HG02623 (cell line): ENCODE measurements around the gene BCAS3.

Experiments used
- ATAC-seq: cut with Tn5 transposase; IDR thresholded peaks from one replicate; pipeline ENCODE4 v1.9.1; 2021; ENCODE audit warnings: moderate library complexity; ENCODE audit not compliant: unreplicated experiment

Gene BCAS3

DNA sequence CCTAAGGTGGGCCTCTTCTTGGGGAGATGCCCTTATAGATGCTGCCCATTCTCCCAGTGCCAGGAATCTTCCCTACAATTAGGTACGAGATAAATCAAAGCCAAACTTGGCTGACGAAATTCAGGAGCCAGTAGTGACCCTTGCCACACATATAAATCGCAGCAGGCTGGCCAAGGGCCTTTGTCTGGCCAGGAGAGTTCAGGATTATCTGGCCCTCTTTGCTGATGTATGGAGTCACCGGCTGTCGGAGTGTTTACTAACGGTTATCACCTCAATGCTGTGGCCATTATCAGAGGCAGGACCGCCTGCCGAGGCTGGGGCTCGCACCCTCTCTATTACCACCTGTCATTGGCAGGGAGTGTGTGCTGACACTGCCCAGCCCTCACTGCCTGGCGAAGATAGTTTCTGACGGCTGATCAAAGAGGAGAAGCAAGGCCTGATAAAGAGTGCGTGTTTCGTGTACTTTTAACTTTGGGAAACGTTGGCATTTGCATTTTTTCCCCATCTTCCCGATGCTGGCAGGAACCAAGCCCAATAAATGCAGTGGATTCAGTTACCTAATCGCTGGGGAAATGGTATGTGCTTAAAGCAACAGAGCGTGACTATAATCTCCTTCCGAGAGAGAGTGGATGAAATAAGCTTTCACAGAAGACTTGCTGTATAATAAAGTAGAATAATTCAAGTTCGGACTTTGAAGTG, 689.2 kb downstream of the BCAS3 start:
- ATAC-seq, result no peak

DNA sequence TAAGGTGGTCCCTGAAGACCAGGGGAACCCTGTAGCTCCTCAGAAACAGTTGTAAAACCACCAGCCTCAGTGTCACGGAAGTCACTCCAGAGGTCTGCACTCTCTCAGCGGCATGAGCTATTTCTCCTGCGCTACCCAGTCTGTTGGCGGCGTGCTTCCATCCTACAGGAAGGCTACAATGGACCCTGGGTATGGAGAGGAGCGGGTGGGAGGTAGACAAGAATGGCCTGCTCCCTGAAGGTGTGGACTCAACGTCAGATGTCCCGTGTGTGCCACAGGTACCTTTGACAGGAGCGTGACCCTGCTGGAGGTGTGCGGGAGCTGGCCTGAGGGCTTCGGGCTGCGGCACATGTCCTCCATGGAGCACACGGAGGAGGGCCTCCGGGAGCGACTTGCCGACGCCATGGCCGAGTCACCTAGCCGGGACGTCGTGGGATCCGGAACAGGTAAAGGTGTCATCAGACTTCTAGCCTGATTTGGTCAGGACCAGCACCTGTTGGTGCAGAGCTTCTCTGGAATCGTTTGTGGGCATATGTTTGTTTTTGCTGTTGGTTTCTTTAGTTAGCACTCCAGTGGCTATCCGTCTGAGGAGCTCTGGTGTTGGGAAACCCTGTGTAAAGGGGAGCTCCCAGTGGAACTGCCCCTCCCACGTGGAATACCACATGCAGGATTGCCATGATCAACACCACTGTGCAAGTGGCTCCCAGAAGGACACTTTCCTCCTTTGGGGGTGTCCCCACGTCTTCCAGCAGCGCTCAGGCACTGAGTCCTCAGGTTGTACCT, 690.6 kb downstream of the BCAS3 start:
- no peak for ATAC-seq

DNA sequence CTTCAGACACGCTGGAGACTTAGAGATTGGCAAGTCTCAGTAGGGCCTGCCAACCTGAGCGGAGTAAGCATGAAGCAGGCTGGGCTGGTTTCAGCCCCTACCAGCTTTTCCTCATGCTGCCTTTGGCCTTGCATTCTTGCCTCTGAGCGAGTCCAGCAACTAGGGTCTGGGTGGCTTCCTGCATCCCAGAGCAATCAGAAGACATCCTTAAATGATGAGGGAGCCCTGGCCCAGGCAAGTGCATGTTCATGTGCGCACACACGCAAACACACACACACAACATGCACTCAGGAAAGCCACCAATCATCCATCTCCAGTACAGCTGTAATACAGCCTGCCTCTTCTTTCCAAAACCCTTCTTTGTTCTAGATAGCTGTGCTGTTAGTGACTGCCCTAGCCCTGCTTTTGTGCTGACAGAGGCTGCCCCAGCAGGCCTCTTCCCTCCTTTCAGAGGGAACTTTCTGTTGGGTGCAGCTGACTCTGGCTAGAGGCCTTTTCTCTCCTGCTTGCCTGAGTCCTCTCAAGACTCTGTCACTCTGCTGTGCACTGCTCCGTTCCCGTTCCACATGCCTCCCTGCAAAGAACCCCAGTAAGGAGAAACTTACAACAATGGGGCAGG, 691.3 kb downstream of the BCAS3 start:
- ATAC-seq, result no peak

DNA sequence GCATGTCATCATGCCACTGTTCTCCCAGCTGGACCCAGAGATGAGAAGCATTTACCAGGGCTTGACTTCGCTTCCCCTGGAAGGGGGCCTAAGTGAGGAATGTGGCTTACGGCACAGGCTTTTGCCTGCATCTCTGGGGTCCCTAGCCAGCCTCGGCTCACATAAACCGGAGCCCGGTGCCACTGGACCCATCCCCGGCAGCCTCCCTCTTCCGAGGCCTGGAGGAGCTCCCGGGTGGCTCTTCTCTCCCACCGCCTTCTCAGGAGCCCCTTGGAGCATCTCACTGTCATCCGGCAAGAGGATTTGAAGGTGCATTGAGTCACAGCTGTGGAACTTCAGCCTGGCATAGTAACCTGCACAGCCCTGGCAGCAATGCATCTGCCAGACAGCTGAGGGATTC, 692.1 kb downstream of the BCAS3 start:
- no peak for ATAC-seq

DNA sequence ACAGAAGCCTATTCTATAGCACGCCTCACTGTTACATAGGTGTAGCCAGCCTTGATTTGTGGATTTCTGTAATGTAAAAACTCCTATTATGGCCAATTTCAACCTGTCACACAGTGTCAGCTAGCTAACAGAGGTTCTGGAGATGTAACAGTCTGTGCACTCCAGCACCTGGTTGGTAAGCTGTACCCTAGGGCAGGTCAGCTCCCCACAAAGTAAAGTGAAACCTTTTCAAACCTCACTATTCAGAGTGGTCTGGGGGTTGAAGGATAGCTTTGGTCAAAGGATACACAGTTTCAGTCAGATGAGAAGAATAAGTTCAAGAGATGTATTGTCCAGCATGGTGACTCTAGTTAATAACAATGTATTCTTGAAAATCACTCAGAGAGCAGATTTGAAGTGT, 693.5 kb downstream of the BCAS3 start:
- ATAC-seq, result no peak

DNA sequence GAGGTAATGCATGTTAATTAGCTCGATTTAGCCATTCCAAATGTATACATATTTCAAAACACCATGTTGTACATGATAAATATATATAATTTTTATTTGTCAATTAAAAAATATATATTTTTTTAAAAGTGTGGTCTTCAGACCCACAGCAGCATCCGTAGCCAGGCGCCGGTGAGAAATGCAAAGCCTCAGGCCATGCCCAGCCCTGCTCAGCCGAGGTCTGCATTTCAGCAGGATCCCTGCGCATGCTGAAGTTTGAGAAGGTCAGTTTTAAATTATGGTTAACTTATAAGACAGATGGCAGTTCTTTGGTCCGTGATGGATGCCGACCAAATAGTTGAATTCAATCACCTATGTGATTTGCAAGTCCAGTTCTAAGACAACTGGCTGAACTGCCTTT, 694.0 kb downstream of the BCAS3 start:
- no peak for ATAC-seq

DNA sequence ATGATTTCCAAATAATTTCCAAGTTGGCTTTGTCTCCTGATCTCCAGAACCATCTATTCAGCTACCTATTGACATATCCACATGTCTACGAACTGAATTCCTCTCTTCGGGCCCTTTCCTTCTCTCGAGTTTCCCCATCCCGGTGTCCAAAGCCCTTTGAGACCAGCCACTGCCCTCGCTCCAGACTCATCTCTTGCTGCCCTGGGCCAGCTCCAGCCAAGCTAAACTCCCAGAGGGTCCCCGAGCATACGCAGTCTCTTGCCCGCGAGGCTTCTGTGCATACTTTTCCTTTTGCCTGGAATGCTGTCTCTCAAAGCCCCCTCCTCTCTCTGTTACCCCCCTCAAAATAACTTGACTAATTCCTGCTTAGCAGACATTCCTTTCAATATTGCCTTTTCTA, 694.8 kb downstream of the BCAS3 start:
- ATAC-seq, result no peak

DNA sequence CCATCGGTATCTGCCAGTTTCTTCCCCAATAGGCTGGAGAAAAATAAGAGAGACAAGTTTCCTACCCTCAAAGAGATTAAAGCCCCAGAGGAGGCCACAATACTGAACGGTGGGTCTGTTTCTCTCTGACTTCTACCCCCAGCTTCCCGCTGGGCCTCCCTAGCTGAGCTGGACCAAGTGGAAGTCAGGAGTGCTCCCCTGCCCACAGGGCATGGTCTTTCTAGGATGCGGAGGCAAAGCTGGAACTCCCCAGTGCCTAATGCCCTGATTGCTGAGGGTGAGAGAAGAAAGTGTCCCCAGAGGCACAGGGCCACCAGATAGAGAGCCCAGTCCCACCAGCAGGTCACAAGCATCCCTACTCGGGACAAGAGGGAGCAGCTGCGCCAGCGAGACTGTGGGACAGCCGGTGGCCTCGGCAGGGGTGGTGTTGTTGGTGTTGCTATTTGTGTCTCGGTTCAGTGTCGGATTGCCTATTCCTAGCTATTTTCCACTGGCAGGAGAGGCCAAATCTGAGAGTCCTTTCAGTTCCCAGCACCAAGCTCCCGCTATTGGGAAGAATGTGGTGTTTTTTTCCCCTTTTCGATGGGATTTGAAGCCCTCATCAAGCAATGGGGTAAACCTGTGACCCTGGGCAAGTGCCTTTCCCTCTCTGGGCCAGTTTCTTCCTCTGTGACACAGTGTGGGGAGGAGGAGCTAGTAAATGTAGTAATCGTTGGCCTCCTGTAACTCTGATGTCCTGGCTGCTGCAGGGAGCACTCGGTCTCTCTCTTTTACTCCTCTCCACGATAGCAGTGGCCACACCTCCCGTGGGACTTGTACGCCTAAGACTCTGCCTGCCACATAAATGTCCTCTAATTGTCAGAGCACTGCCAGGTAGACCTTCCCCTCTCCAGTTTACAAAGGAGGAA, 699.5 kb downstream of the BCAS3 start:
- ATAC-seq, result no peak

DNA sequence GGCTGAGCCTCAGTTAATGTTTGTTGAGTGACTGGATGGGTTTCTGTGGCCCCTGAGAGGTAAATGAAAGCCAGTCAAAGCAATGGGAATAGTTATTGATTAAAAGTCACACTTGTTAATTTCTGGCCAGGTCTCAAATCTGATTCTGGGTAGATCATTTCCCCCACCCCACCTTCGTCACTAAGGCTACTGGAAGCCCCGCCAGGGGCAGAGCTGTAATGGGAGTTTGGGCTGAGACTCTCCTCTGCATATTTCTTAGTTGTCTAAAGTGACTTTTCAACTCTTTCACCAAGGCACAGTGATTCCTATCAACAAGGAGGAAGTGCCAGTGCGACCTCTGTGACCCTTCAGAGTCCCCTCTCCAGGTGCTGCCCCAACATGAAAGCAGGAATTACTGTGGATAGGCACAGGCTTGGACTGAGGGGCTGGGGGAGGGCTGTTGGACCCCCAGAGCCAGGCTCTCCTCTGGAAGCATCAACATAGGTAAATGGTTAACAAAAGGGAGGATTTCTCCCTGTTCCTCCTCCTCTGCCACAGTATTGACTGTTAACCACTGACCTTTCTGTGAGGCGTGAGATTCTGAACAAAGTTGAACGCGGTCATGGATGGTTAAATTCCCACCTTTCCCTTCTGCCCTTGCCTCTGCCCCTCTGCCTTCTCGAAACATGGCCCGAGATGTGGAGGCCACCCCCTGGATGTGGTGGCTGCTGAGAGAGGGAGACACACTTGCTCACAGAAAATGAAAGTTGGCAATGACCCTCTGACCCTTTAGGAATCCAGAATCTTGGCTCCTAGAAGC, 701.2 kb downstream of the BCAS3 start:
- no peak for ATAC-seq

DNA sequence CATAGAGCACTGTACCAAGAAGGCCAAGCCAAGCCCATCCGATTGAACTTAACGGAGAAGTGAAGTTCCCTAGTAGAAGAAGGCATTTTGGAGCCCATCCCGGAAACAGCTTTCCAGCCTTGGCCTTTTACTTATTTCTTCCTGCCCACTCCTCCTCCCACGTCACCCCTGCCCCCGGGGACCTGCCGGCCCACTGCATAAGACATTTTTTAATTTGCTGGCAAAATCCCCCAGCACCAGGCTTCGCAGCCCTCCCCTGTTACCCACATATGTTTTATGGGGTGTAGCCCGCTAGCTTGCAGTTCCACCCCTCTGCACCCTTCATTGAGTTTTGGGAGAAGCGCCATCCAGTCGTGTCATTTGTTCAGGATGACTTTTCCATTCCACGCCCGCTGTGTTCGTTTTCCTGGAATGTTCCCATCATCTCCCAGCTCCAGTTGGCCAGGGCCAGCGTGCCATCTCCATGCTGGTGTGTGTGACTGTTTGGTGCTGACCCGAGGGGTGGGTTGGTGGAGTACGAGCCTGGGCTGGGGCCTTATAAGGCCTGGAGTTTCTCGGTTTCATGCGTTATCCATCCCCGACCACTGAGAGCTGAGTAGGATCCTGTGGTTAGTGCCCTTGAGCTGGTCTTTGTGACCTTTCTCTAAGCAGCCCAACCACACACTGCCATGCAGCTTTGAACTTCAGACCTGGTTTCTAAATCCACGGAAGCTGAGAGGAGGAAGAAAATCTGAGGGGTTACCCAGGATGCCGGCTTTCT, 702.0 kb downstream of the BCAS3 start:
- no peak for ATAC-seq

DNA sequence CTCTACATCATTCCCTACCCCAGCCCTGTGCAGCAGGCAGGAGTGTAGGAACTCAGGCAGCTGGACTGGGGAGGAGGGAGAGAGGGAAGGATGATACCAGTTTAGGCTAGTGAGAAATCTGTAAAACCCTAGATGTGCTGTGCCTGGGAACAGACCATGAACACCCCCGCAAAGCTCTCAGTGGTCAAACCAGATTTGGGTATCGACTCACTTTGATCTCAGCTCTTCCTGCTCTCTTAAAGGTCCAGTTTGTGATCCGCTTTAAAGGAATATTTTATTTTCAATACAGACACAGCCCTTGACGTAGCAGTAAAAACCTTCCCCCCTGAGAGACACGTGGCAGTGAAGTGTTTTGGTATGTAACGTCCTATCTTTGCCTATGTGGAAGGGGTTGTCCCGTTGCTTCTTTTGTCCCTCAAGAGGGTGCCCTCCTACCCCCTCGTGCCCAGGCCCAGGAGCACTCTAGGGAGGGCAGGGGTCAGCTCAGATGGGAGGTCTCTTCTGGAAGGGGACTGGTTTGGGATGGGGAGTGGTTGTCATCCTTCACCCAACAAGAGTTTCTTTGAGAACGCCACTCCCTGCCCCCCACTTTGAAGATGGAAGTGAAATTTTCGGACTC, 702.7 kb downstream of the BCAS3 start:
- ATAC-seq, result no peak

DNA sequence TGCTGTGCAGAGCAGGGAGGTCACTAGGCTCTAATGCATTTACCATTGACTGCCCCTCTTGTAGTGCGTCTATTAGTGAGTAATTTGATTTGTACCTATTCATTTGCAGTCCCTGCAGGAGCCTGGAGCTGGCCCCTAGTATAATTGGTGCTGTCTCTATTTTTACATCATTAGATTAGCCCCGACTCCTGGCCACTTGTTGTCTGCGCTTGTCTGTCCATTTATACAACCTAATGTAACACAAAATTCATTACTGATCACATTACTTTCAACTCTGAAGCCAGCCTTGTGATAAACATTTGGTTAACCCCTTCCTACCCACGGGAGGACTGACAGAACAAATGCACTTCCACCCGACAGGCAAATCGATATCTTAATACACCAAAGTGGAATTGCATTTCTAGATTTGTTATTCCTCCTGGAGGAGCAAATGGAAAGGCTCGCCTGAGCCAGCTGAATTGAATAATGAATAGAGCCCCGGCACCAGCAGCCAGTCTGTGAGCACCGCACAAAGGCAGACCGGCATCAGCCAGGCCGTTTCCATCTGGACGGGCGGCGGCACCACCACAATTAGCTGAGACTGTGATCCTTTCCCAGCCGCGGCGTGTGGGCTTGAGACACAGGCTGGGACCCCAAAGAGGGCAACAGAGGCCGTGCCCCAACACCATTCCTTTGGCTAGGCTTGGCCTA, 703.3 kb downstream of the BCAS3 start:
- no peak for ATAC-seq

DNA sequence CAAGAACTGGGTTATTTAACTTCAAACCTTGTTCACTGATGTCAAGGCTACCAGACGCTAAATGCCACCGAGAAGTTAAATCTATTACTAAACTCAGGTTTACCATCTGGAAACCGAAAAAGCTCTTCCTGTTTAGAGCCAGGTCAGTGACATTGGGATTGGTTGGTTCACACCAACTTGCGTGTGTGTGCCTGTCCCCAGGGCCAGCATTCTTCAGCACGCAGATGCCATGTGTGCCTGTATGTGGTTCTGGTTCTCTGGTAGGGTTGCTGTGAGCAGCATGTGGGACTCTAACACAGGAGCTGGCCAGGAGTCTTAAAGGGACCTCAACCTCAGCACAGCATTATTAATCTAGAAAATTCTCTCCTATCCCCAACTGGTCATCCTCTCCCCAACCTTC, 703.9 kb downstream of the BCAS3 start:
- ATAC-seq, result no peak

DNA sequence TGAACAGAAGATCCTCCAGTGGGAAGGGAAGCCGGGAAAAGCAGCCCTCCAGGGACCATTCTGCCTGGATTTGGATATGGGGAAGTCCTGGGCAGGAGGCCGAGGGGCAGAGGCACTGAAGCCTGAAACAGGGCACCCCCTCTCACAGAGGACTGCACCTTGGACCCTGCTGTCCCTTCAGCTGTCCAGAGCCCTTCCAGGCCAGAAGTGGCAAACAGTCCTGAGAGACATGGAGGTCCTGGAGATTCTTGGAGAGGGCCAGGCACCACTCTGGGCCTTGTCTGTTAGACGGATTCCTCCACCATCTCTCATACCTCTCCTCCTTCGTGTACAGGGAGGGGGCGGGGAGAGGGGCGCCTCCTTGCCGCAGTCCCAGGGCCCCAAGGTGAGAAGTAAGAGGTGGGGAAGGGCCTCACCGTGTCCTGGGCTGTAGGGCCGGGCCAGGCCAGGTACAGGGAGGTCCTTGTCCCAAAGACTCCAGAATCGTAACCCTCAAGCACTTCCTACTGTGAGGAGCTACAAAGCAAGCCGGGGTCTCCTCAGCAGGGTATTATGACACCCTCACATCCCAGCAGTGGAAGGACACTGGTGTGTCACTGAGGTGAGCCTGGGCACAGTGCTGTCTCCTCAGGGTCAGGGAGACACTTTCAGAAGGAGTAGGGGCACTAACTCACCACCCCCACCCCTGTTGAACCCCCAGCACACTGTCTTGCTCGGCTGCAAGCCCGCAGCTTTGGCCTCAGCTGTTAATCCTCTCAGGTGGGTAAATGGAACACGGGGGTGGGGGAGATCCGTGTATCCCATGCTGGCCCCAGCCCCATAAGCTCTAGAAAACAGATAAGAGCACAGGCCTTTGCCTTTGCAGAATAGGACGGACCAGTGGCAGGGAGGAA, 705.4 kb downstream of the BCAS3 start:
- no peak for ATAC-seq

DNA sequence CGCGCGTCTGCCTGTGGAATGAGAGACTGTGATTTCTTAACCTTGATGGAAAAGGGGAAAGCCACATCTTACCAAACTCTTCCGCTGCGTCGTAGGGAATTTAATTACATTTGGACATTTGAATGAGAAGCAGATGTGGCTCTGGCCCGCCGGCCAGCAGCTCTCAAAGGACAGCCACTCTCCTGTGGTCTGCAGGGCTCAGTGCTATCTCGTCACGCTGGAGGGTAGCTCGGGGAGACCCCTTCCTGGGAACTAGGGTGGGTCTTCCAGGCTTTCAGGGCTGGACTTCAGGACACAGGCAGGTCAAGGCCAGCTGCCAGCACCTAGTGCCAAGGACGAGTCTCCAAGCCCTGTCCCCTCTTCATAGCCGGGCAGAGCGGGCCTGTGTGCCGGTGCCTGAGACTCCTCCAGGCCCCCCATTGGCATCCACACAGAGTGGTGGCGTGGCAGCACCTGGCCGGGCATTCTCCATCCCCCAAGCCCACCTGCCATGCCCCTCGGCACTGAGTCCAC, 706.1 kb downstream of the BCAS3 start:
- no peak for ATAC-seq

DNA sequence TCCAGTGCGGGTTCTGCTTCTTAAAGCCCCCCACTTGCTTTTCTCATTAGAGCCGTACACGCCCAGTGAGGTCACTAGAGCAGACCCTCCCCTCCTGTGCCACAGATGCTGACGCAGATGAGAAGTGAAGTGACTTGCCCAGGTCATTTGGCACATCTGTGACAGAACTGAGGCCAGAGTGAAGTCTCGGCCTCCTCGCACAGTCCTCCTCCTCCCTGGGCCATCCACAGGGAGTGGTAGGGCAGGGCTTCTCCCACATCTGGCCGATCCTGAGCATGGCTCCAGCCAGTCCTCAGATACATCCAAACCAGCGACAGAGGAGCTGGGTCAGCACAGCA, 706.7 kb downstream of the BCAS3 start:
- no peak for ATAC-seq
